ENCODE measurements around the gene GNPTAB.

GRCh38 chr12:101795013-101795412 lies 35.7 kb downstream of the GNPTAB start:
- TF ChIP-seq SUZ12 (IDR thresholded peaks at IDR 0.05; ENCODE audit: extremely low read depth, insufficient read depth, insufficient read length) (no peak), YY1 (IDR thresholded peaks at IDR 0.05; ENCODE audit: insufficient read depth, insufficient read length) (no peak), ZNF274 (IDR thresholded peaks at IDR 0.05; ENCODE audit: low read depth, low read length) (no peak)

Measured in NT2/D1 (cell line).